Fibroblast of mammary gland (primary cell): ENCODE data around the gene TAF12.
"Not testable (repeated sequence)": the region's sequence is repeated elsewhere in the genome, so short reads cannot be mapped to it uniquely, and the experiment has no call there.

Experiments
- DNase-seq: peaks from one replicate; pipeline ENCODE4 v3.0.0-alpha.2; 2010; ENCODE audit warnings: low read depth
- H3K4me3 ChIP-seq: 2 replicates; pipeline ENCODE4 v1.5.1; 2011; ENCODE audit warnings: low read depth, mild to moderate bottlenecking, low read length, moderate library complexity; ENCODE audit not compliant: control insufficient read depth
- CTCF ChIP-seq: conservative IDR thresholded peaks from 2 replicates; pipeline ENCODE4 v1.5.1; 2011; ENCODE audit warnings: low read depth, low read length, inconsistent platforms; ENCODE audit not compliant: control insufficient read depth, insufficient read depth

TAF12 gene

GRCh38 chr1:28668956-28669723 lies 26.3 kb upstream of the TAF12 start:
- peak overlapping the region; percentile 87 for H3K4me3 ChIP-seq
- no peak for TF ChIP-seq CTCF
- DNase-seq = peak; percentile 38

- H3K4me3 ChIP-seq = peak within 1 kb of the TSS; percentile 87
- DNase-seq = peak; percentile 74
- no peak for TF ChIP-seq CTCF
These were observed 25.5 kb upstream of the TAF12 start, which contains the start of gene GMEB1 for GRCh38 chr1:28668191-28668955. Gene GMEB1 (plus strand): TSS chr1:28668784. CDS start chr1:28683613, 14,829 bp downstream.

GRCh38 chr1:28666806-28667205 lies 23.9 kb upstream of the TAF12 start:
- no peak for TF ChIP-seq CTCF
- no peak overlapping the region for H3K4me3 ChIP-seq
- DNase-seq = no peak

- no peak overlapping the region for H3K4me3 ChIP-seq
- no peak for TF ChIP-seq CTCF
- no peak for DNase-seq
These were observed 21.1 kb upstream of the TAF12 start for GRCh38 chr1:28663871-28664470.

GRCh38 chr1:28656335-28656734 lies 13.5 kb upstream of the TAF12 start:
- TF ChIP-seq CTCF = no peak
- no peak overlapping the region for H3K4me3 ChIP-seq
- no peak for DNase-seq

- H3K4me3 ChIP-seq, DNase-seq: not testable (repeated sequence)
These were observed 12.8 kb upstream of the TAF12 start for GRCh38 chr1:28655448-28656311.
